ENCODE results near the gene CHAMP1.
A peak's percentile ranks its signal among the peaks of the same experiment; 100 is the strongest.

CHAMP1 gene, protein sequence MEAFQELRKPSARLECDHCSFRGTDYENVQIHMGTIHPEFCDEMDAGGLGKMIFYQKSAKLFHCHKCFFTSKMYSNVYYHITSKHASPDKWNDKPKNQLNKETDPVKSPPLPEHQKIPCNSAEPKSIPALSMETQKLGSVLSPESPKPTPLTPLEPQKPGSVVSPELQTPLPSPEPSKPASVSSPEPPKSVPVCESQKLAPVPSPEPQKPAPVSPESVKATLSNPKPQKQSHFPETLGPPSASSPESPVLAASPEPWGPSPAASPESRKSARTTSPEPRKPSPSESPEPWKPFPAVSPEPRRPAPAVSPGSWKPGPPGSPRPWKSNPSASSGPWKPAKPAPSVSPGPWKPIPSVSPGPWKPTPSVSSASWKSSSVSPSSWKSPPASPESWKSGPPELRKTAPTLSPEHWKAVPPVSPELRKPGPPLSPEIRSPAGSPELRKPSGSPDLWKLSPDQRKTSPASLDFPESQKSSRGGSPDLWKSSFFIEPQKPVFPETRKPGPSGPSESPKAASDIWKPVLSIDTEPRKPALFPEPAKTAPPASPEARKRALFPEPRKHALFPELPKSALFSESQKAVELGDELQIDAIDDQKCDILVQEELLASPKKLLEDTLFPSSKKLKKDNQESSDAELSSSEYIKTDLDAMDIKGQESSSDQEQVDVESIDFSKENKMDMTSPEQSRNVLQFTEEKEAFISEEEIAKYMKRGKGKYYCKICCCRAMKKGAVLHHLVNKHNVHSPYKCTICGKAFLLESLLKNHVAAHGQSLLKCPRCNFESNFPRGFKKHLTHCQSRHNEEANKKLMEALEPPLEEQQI

GRCh38 chr13:114314074-114314912, at the start of gene CHAMP1:
Gene CHAMP1 (plus strand): TSS chr13:114314503. CDS start chr13:114323843, 9,340 bp downstream.
- DNase-seq (ENCODE audit: low read depth in 3 of 3) = peak; percentile 86 to 93 (median 88)

GRCh38 chr13:114264886-114265611, 49.3 kb upstream of the CHAMP1 start:
- DNase-seq (ENCODE audit: low read depth in 3 of 3) = no peak

DNA sequence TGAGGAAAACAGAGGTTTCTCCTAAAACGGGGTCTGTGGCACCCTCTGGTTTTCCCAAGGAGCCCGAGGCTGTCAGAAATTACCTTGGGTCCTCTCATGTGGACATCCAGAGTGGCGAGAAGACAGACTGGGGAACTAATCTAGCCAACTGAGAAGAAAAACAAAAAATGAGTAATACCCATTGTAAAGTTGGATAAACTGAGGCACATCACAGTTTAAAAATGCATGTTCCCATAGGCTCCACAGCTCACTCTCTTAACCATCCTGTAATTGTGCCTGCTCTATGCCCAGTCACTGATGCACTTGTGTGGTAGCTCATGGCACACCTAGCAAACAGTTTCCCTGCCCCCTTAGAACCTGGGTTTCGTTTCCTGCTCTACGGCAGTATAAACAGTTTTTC, 48.1 kb upstream of the CHAMP1 start:
- no peak for DNase-seq (ENCODE audit: low read depth in 3 of 3)

GRCh38 chr13:114268344-114269280, 45.7 kb upstream of the CHAMP1 start:
- no peak for DNase-seq (ENCODE audit: low read depth in 3 of 3)

GRCh38 chr13:114269281-114269770, 45.0 kb upstream of the CHAMP1 start:
- DNase-seq (ENCODE audit: low read depth in 3 of 3) = no peak

DNA sequence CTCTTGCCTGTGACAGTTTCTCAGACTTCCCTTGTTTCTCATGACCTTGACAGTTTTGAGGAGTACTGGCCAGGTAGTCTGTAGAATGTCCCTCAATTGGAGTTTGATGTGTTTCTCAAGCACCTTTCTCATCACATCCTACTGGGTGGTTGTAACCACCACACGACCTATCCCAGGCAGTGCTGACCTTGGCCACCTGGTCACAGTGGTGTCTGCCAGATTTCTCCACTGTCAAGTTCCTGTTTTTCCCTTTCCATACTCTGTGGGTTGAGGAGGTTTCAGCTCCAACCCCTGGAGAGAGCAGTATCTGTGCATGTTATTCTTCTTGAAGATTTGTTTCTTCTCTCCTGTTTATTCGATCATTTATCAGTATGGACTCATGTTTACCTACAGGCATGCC, 41.3 kb upstream of the CHAMP1 start:
- DNase-seq (ENCODE audit: low read depth in 3 of 3) = no peak

DNA sequence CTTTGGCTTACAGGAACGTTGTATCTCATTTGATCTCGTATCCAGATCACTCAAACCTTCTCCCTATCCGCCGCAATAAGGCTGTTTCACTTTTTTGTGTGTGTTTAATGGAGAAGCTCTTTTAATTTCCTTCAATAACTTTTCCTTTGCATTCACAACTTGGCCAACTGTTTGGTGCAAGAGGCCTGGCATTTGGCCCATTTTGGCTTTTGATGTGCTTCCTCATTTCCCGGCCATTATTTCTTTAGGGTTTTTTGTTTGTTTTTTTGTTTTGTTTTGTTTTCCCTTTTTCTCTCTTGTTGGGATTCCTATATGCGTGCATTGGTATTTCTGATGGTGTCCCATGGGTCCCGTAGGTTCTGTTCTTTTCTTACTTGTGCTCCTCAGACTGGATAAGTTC, 39.0 kb upstream of the CHAMP1 start:
- no peak for DNase-seq (ENCODE audit: low read depth in 3 of 3)

GRCh38 chr13:114279146-114279545, 35.2 kb upstream of the CHAMP1 start:
- DNase-seq (ENCODE audit: low read depth in 3 of 3) = no peak

DNA sequence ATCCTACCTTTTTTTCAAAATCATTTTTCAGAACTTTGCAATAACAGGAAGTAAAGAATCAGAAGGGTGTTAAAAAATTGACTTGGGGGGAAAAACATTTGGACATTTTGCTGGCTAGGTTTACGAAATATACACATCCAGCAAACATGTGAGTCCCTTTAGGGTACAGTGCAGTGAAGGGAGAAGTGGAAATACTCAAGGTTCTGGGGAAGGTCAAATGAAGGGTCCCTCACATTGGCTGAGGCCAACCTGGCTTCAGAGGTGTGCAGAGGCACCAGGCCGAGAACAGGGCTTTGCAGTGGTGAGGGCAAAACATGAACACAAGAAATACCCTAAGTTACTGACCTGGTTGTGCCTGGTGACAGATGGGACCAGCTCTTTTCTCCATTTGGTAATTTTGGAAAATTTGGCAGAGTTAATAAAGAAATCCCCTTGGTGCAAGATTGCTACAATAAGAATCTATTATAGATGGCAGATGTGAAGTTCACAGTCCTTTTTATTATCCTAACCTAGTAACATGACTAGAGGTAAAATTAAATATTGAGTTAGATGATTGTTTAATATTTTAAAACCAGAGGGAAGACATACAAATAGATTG, 34.4 kb upstream of the CHAMP1 start:
- no peak for DNase-seq (ENCODE audit: low read depth in 3 of 3)

GRCh38 chr13:114281351-114282040, 32.8 kb upstream of the CHAMP1 start, which contains the start of gene UPF3A:
Gene UPF3A (plus strand): TSS chr13:114281601. CDS start chr13:114281640, 39 bp downstream.
- peak; percentile 73 to 84 (median 78) for DNase-seq (ENCODE audit: low read depth in 3 of 3)

GRCh38 chr13:114282041-114282670, 32.1 kb upstream of the CHAMP1 start:
- peak; percentile 13 to 43 (median 26) for DNase-seq (ENCODE audit: low read depth in 3 of 3)

DNA sequence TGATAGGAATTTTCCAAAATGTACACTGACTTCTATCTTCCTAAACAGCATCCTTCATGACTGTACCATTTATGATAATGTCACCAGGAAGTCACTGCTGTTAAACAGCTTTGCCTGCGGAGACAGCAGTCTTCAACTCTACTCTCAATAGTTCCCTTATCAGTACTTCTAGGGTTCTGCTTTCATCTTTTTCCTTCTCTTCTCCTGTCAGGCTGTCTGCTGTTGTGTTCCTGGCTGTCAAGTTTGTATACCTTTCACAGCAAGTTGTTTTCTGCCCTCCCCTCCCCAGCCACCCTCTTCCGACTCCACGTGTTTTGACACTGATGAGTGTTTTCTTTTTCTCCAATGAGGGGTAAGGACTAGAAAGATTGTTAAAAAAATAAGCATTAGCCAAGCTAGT, 30.7 kb upstream of the CHAMP1 start:
- no peak for DNase-seq (ENCODE audit: low read depth in 3 of 3)

- no peak for DNase-seq (ENCODE audit: low read depth in 3 of 3)
These were observed 29.6 kb upstream of the CHAMP1 start for GRCh38 chr13:114284680-114285079.

DNA sequence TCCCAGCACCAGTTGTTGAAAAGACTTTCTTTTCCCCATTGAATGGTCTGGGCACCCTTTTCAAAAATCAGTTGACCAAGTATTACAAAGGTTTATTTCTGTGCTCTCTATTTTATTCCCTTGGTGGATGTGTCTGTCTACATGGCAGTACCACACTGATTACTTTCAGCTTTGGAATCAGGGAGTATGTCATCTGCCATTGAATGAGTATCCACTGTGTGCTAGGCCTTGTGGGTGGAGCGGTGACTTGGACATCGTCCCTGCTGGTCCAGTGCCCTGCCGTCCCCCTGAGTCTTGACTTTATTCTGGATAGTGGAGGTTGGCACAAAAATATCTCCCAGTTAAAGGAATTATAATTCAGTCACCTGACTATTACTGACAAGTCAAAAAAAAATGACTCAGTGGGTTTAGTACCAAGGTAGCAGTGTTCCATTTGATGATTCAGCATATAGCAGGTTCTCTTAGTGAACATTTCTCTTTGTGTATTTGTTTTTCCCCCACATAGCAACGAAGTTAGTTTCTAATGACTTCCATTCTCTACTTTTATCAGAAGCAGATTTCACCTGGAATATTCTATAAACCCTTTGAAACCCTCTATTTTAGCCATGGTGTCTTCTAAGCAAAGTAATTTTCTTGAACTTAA, 29.0 kb upstream of the CHAMP1 start:
- DNase-seq (ENCODE audit: low read depth in 3 of 3) = no peak

- no peak for DNase-seq (ENCODE audit: low read depth in 3 of 3)
These were observed 27.5 kb upstream of the CHAMP1 start for GRCh38 chr13:114286808-114287207.

DNA sequence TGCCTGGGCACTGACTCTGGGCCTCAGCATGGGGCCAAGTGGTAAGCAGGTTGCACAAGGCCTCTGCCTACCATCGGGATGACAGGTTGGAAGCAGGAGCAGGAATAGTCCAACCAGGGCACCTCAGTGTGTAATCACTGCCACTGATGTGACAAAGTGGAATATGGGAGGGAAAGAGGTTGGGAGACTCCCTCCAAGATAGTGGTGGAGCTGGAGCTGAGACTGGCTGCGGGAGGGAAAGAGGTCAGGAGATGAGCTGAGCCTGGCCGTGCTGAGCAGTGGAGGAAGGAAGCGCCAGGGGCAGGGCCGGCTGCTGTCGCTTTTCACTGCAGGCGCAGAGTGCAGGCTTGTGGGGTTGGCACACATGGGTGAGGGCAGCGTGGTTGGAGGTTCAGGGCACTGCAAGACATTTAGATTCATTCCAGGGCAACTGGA, 26.1 kb upstream of the CHAMP1 start:
- no peak for DNase-seq (ENCODE audit: low read depth in 3 of 3)

DNA sequence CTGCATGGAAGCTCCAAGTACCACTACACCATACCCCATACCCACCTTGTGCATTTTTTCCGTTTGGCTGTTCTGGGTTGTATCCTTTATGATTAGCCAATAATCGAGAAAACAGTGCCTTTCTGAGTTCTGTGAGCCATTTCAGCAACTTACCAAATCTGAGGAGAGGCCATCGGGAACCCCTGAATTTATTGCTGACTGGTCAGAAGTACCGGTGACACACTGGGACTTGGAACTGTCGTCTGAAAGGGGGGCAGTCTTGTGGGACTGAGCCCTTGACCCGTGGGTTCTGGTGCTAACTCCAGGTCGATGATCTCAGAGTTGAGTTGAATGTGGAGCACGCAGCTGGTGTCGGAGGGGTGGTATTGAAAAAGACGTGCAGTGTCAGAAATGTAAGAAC, 17.9 kb upstream of the CHAMP1 start:
- DNase-seq (ENCODE audit: low read depth in 3 of 3) = no peak

GRCh38 chr13:114296902-114297301, 17.4 kb upstream of the CHAMP1 start:
- no peak for DNase-seq (ENCODE audit: low read depth in 3 of 3)

All from stimulated activated CD4-positive, alpha-beta T cell treated with anti-CD3 and anti-CD28 coated beads, TNF-alpha, amount 100 ng/mL, for 24 hours (primary cell).